H9 (cell line): ENCODE measurements around the gene MYBBP1A. TPM values are rescaled to one million over a fixed set of nuclear protein-coding genes. Genes with fewer than 3 reads are reported as not detected.

Experiments used
- DNase-seq: peaks from one replicate; pipeline ENCODE4 v3.0.0-alpha.2; 2017
- H2AFZ ChIP-seq: one replicate; pipeline ENCODE4 v1.6.1; 2013; ENCODE audit warnings: mild to moderate bottlenecking, low read length, control low read depth, moderate library complexity
- H2AK5ac ChIP-seq: 2 replicates; pipeline ENCODE4 v1.6.1; 2013; ENCODE audit warnings: low read length, control low read depth, mixed read lengths; ENCODE audit not compliant: insufficient read length
- H2BK120ac ChIP-seq: one replicate; pipeline ENCODE4 v1.6.1; 2013; ENCODE audit warnings: low read depth, mild to moderate bottlenecking, low read length, control low read depth, inconsistent platforms; ENCODE audit not compliant: poor library complexity, severe bottlenecking
- H2BK12ac ChIP-seq: 2 replicates; pipeline ENCODE4 v1.6.1; 2013; ENCODE audit warnings: low read length, control low read depth, mixed read lengths, low read depth; ENCODE audit not compliant: insufficient read length
- H2BK15ac ChIP-seq: 2 replicates; pipeline ENCODE4 v1.6.1; 2013; ENCODE audit warnings: low read depth, low read length, control low read depth
- H2BK20ac ChIP-seq: one replicate; pipeline ENCODE4 v1.6.1; 2013; ENCODE audit warnings: low read depth, mild to moderate bottlenecking, low read length, control low read depth, inconsistent platforms; ENCODE audit not compliant: poor library complexity, severe bottlenecking
- H2BK5ac ChIP-seq: 2 replicates; pipeline ENCODE4 v1.6.1; 2013; ENCODE audit warnings: low read length, control low read depth, mixed read lengths; ENCODE audit not compliant: insufficient read length
- H3K14ac ChIP-seq: 2 replicates; pipeline ENCODE4 v1.6.1; 2013; ENCODE audit warnings: low read length, control low read depth; ENCODE audit not compliant: insufficient read depth
- H3K18ac ChIP-seq: 2 replicates; pipeline ENCODE4 v1.6.1; 2013; ENCODE audit warnings: low read depth, mild to moderate bottlenecking, mixed read lengths, low read length, control low read depth; ENCODE audit not compliant: insufficient read length
- H3K23ac ChIP-seq: 2 replicates; pipeline ENCODE4 v1.6.1; 2013; ENCODE audit warnings: low read length, control low read depth, mixed read lengths, low read depth; ENCODE audit not compliant: insufficient read length
- H3K23me2 ChIP-seq: 2 replicates; pipeline ENCODE4 v1.6.1; 2013; ENCODE audit warnings: low read depth, mild to moderate bottlenecking, mixed read lengths, low read length, control low read depth; ENCODE audit not compliant: insufficient read length, poor library complexity, severe bottlenecking
- H3K27ac ChIP-seq: 2 replicates; pipeline ENCODE4 v1.5.1; 2013; ENCODE audit warnings: low read length, control low read depth, mixed read lengths, low read depth; ENCODE audit not compliant: insufficient read length
- H3K27me3 ChIP-seq: 2 replicates; pipeline ENCODE4 v1.6.1; 2013; ENCODE audit warnings: low read length, control low read depth, inconsistent platforms; ENCODE audit not compliant: insufficient read depth
- H3K4ac ChIP-seq: 2 replicates; pipeline ENCODE4 v1.6.1; 2013; ENCODE audit warnings: low read depth, mild to moderate bottlenecking, control low read depth, inconsistent platforms, low read length, moderate library complexity
- H3K4me1 ChIP-seq: 2 replicates; pipeline ENCODE4 v1.6.1; 2013; ENCODE audit warnings: low read length, control low read depth, inconsistent platforms; ENCODE audit not compliant: insufficient read depth
- H3K4me2 ChIP-seq: 2 replicates; pipeline ENCODE4 v1.6.1; 2013; ENCODE audit warnings: low read length, control low read depth, mixed read lengths; ENCODE audit not compliant: insufficient read length, insufficient read depth
- H3K56ac ChIP-seq: 2 replicates; pipeline ENCODE4 v1.6.1; 2013; ENCODE audit warnings: low read depth, mild to moderate bottlenecking, mixed read lengths, low read length, control low read depth; ENCODE audit not compliant: insufficient read length
- H3K79me1 ChIP-seq: 2 replicates; pipeline ENCODE4 v1.6.1; 2013; ENCODE audit warnings: low read depth, mild to moderate bottlenecking, moderate library complexity, low read length, control low read depth, inconsistent platforms; ENCODE audit not compliant: insufficient read depth, poor library complexity, severe bottlenecking
- H3K79me2 ChIP-seq: 2 replicates; pipeline ENCODE4 v1.6.1; 2013; ENCODE audit warnings: low read length, control low read depth, inconsistent platforms; ENCODE audit not compliant: insufficient read depth
- H3K9ac ChIP-seq: 2 replicates; pipeline ENCODE4 v1.6.1; 2013; ENCODE audit warnings: low read length, control low read depth, mixed read lengths; ENCODE audit not compliant: insufficient read length; ENCODE audit errors: extremely low read depth
- H3K9me3 ChIP-seq: one replicate; pipeline ENCODE4 v1.6.1; 2013; ENCODE audit warnings: low read depth, low read length, inconsistent platforms; ENCODE audit not compliant: control insufficient read depth
- H3T11ph ChIP-seq: one replicate; pipeline ENCODE4 v1.6.1; 2013; ENCODE audit warnings: mild to moderate bottlenecking, low read length, control low read depth, inconsistent platforms
- H4K20me1 ChIP-seq: one replicate; pipeline ENCODE4 v1.6.1; 2013; ENCODE audit not compliant: control insufficient read depth, insufficient read length, insufficient read depth
- H4K5ac ChIP-seq: 2 replicates; pipeline ENCODE4 v1.6.1; 2013; ENCODE audit warnings: low read depth, mild to moderate bottlenecking, mixed read lengths, low read length, control low read depth; ENCODE audit not compliant: insufficient read length
- H4K8ac ChIP-seq: replicated peaks from 2 replicates; pipeline ENCODE4 v1.6.1; 2013; ENCODE audit warnings: low read length, control low read depth, mixed read lengths, low read depth; ENCODE audit not compliant: insufficient read length
- H4K91ac ChIP-seq: 2 replicates; pipeline ENCODE4 v1.6.1; 2013; ENCODE audit warnings: low read depth, mild to moderate bottlenecking, moderate library complexity, mixed read lengths, low read length, control low read depth; ENCODE audit not compliant: insufficient read length
- H3K27ac Mint-ChIP-seq, 3 experiments: 2 replicates in 2 of 3; 3 replicates in 1 of 3; pipeline ENCODE4 v1.8.0; 2020 to 2021; ENCODE audit warnings: mixed read lengths in 3 of 3, mild to moderate bottlenecking in 1 of 3, moderate library complexity in 1 of 3
- H3K27me3 Mint-ChIP-seq: 2 replicates; pipeline ENCODE4 v1.8.0; 2021; ENCODE audit warnings: low read depth, mild to moderate bottlenecking, moderate library complexity, mixed read lengths
- H3K36me3 Mint-ChIP-seq, 3 experiments: 2 replicates in 2 of 3; 3 replicates in 1 of 3; pipeline ENCODE4 v1.8.0; 2020 to 2021; ENCODE audit warnings: low read depth in 3 of 3, mixed read lengths in 3 of 3; ENCODE audit not compliant: insufficient read depth in 1 of 3
- H3K4me1 Mint-ChIP-seq, 2 experiments: 2 replicates each; pipeline ENCODE4 v1.8.0; 2020; ENCODE audit warnings: mixed read lengths in 2 of 2
- H3K4me3 Mint-ChIP-seq, 2 experiments: 2 replicates in 1 of 2; 3 replicates in 1 of 2; pipeline ENCODE4 v1.8.0; 2020 to 2021; ENCODE audit warnings: mild to moderate bottlenecking in 2 of 2, mixed read lengths in 2 of 2, moderate library complexity in 1 of 2
- H3K9me3 Mint-ChIP-seq, 2 experiments: 2 replicates in 1 of 2; 3 replicates in 1 of 2; pipeline ENCODE4 v1.8.0; 2020; ENCODE audit warnings: mild to moderate bottlenecking in 2 of 2, mixed read lengths in 2 of 2, moderate library complexity in 1 of 2
- WGBS: extraction: QIAGEN DNeasy Blood & Tissue Kit; methylation state at CpG from one replicate; pipeline ENCODE4 v1.1.7; 2013; ENCODE audit warnings: missing lambda C conversion rate, low lambda C conversion rate, mixed read lengths; ENCODE audit not compliant: insufficient read length; ENCODE audit errors: extremely low coverage; 5-methylcytosine and 5-hydroxymethylcytosine counted together
- total RNA-seq: library from RNA; stranded (reverse); gene quantifications from 2 replicates; pipeline ENCODE4 v1.2.1, GENCODE V29; 2021
- TF ChIP-seq, protein P1 (sequence below): fragments of 200-600 bp; sonication (generic); conservative IDR thresholded peaks from 3 replicates; pipeline ENCODE4 v1.8.0; 2021; ENCODE audit warnings: antibody characterized with exemption, mild to moderate bottlenecking

MYBBP1A gene
- total RNA-seq, 1 experiment from 2014 or later: 181 TPM

DNA sequence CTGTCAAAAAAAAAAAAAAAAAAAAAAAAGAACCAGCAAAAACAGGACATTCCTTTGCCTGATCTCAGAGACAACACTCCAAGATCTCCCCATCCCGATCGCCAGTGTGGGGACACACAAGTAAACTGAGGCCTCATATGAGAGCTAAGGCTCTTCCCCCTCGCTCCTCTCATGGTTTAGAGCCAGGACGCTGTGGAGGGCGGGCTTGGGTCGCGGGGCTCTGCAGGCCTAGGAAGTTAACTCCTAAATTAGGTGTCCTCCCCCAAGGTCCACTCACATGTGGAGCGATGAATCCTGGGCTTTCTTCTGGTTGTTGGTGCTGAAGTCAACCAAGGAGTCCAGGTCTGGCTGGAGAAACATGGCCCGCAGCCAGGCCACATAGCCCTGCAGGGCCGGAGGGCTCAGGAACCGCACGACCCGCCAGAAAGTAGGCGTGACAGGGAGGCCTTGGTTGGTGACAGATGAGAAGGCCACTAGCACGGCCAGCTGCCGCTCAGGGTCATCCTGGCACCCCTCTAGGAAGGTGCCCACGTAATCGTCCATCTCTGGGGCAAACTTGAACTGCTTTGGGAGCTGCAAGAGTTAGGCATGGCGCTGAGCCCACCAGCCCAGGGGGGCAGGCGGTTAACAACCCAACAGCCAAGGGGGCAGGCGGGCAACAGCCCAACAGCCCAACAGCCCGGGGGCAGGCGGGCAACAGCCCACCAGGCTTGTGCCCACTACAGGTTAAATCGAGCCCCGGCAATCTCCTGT, 5.2 kb downstream of the MYBBP1A start:
- Mint-ChIP-seq H3K36me3 (peaks cover 46 to 92% (median 74%) of the 10 kb centered on the region in 3 experiments), H3K27ac (no peak overlapping the region), H3K4me1 (peaks cover 9 to 14% of the 10 kb centered on the region in 2 experiments), H3K9me3 (no peaks in the 10 kb centered on the region), H3K27me3 (no peaks in the 10 kb centered on the region), H3K4me3 (no peak overlapping the region)
- Histone ChIP-seq H2BK120ac (no peak overlapping the region), H3K27me3 (no peaks in the 10 kb centered on the region), H2BK5ac (no peak overlapping the region), H2BK15ac (no peak overlapping the region), H3K79me1 (no peaks in the 10 kb centered on the region), H3K23me2 (peaks cover 10% of the 10 kb centered on the region), H4K91ac (no peak overlapping the region), H2AK5ac (no peak overlapping the region), H2AFZ (no peak overlapping the region), H3K56ac (no peak overlapping the region), H3K79me2 (peaks cover 9% of the 10 kb centered on the region; the same call in 1 of the 2 replicates), H4K8ac (no peak overlapping the region), H4K20me1 (peaks cover 3% of the 10 kb centered on the region), H3K27ac (no peak overlapping the region), H4K5ac (no peak overlapping the region), H3K18ac (no peak overlapping the region), H3K4ac (no peak overlapping the region), H3K9ac (no peak overlapping the region), H3T11ph (no peak overlapping the region), H3K9me3 (no peaks in the 10 kb centered on the region), H3K14ac (no peak overlapping the region), H2BK20ac (no peak overlapping the region), H2BK12ac (no peak overlapping the region), H3K4me2 (no peak overlapping the region), H3K23ac (no peak overlapping the region), H3K4me1 (no peaks in the 10 kb centered on the region)
- TF ChIP-seq, protein P1, sequence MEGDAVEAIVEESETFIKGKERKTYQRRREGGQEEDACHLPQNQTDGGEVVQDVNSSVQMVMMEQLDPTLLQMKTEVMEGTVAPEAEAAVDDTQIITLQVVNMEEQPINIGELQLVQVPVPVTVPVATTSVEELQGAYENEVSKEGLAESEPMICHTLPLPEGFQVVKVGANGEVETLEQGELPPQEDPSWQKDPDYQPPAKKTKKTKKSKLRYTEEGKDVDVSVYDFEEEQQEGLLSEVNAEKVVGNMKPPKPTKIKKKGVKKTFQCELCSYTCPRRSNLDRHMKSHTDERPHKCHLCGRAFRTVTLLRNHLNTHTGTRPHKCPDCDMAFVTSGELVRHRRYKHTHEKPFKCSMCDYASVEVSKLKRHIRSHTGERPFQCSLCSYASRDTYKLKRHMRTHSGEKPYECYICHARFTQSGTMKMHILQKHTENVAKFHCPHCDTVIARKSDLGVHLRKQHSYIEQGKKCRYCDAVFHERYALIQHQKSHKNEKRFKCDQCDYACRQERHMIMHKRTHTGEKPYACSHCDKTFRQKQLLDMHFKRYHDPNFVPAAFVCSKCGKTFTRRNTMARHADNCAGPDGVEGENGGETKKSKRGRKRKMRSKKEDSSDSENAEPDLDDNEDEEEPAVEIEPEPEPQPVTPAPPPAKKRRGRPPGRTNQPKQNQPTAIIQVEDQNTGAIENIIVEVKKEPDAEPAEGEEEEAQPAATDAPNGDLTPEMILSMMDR: no peak
- WGBS: no CpG with 5 or more reads among the region's 25 CpGs
- no peak for DNase-seq
